Mesenchymal stem cell (in vitro differentiated cells and primary cell): ENCODE data around the gene SPPL3.

Experiments used
- DNase-seq: peaks from one replicate; pipeline ENCODE4 v3.0.0-alpha.2; 2013
- H2AFZ ChIP-seq: one replicate; pipeline ENCODE4 v1.6.1; 2013; ENCODE audit warnings: low read depth, mild to moderate bottlenecking, control low read depth, inconsistent platforms, low read length, moderate library complexity
- H2AK5ac ChIP-seq: 2 replicates; pipeline ENCODE4 v1.6.1; 2013; ENCODE audit warnings: low read length, moderate library complexity, mild to moderate bottlenecking, inconsistent platforms; ENCODE audit not compliant: severe bottlenecking
- H2BK120ac ChIP-seq: one replicate; pipeline ENCODE4 v1.6.1; 2013; ENCODE audit warnings: low read depth, mild to moderate bottlenecking, inconsistent platforms, low read length, moderate library complexity
- H2BK12ac ChIP-seq, 2 experiments: one replicate each; pipeline ENCODE4 v1.6.1; 2013; ENCODE audit warnings: inconsistent platforms in 2 of 2, low read length in 2 of 2, mild to moderate bottlenecking in 2 of 2, moderate library complexity in 2 of 2, control low read depth in 1 of 2
- H2BK15ac ChIP-seq: one replicate; pipeline ENCODE4 v1.6.1; 2013; ENCODE audit warnings: mild to moderate bottlenecking, low read depth, inconsistent platforms; ENCODE audit not compliant: poor library complexity, severe bottlenecking
- H2BK5ac ChIP-seq: 2 replicates; pipeline ENCODE4 v1.6.1; 2013; ENCODE audit warnings: low read depth, mild to moderate bottlenecking, low read length, control low read depth, inconsistent platforms; ENCODE audit not compliant: poor library complexity, severe bottlenecking
- H3K14ac ChIP-seq, 2 experiments: one replicate each; pipeline ENCODE4 v1.6.1; 2013; ENCODE audit warnings: inconsistent platforms in 2 of 2, low read length in 2 of 2, control low read depth in 1 of 2, mild to moderate bottlenecking in 1 of 2, moderate library complexity in 1 of 2
- H3K18ac ChIP-seq, 2 experiments: one replicate each; pipeline ENCODE4 v1.6.1; 2013; ENCODE audit warnings: inconsistent platforms in 2 of 2, low read length in 2 of 2, control low read depth in 1 of 2, low read depth in 1 of 2, mild to moderate bottlenecking in 1 of 2
- H3K23ac ChIP-seq, 2 experiments: one replicate each; pipeline ENCODE4 v1.6.1; 2013; ENCODE audit warnings: inconsistent platforms in 2 of 2, low read length in 2 of 2, mild to moderate bottlenecking in 2 of 2, moderate library complexity in 2 of 2, control low read depth in 1 of 2
- H3K27ac ChIP-seq: 2 replicates; pipeline ENCODE4 v1.5.1; 2013; ENCODE audit warnings: mild to moderate bottlenecking, moderate library complexity, low read length, control low read depth, inconsistent platforms; ENCODE audit not compliant: poor library complexity, severe bottlenecking
- H3K27me3 ChIP-seq, 2 experiments: 2 replicates each; pipeline versions ENCODE4 v1.6.1 to v1.7.0; 2013; ENCODE audit warnings: low read length in 2 of 2, mild to moderate bottlenecking in 2 of 2, moderate library complexity in 2 of 2, control low read depth in 1 of 2, inconsistent platforms in 1 of 2; ENCODE audit not compliant: control insufficient read depth in 1 of 2, insufficient read depth in 1 of 2
- H3K36me3 ChIP-seq, 2 experiments: 2 replicates each; pipeline versions ENCODE4 v1.6.1 to v1.7.0; 2013; ENCODE audit warnings: low read length in 2 of 2, control low read depth in 1 of 2, inconsistent platforms in 1 of 2, low read depth in 1 of 2, mild to moderate bottlenecking in 1 of 2; ENCODE audit not compliant: insufficient read depth in 2 of 2, control insufficient read depth in 1 of 2
- H3K4ac ChIP-seq, 2 experiments: one replicate each; pipeline ENCODE4 v1.6.1; 2013; ENCODE audit warnings: inconsistent platforms in 2 of 2, low read length in 2 of 2, mild to moderate bottlenecking in 2 of 2, moderate library complexity in 2 of 2, control low read depth in 1 of 2, low read depth in 1 of 2
- H3K4me1 ChIP-seq: 2 replicates; pipeline ENCODE4 v1.6.1; 2013; ENCODE audit warnings: low read depth, low read length, control low read depth; ENCODE audit not compliant: control insufficient read depth, insufficient read depth
- H3K4me2 ChIP-seq: 2 replicates; pipeline ENCODE4 v1.6.1; 2013; ENCODE audit warnings: low read length, mild to moderate bottlenecking, inconsistent platforms; ENCODE audit not compliant: poor library complexity, severe bottlenecking
- H3K4me3 ChIP-seq, 2 experiments: 2 replicates each; pipeline versions ENCODE4 v1.5.1 to v1.7.0; 2013; ENCODE audit warnings: low read length in 2 of 2, mild to moderate bottlenecking in 2 of 2, control low read depth in 1 of 2, low read depth in 1 of 2; ENCODE audit not compliant: insufficient read depth in 1 of 2
- H3K79me1 ChIP-seq: replicated peaks from 2 replicates; pipeline ENCODE4 v1.6.1; 2013; ENCODE audit warnings: mild to moderate bottlenecking, control low read depth, low read length, inconsistent platforms; ENCODE audit not compliant: poor library complexity, severe bottlenecking
- H3K9ac ChIP-seq: 2 replicates; pipeline ENCODE4 v1.7.0; 2013; ENCODE audit warnings: mild to moderate bottlenecking, low read length, moderate library complexity
- H3K9me3 ChIP-seq: 2 replicates; pipeline ENCODE4 v1.7.0; 2013; ENCODE audit warnings: mild to moderate bottlenecking, low read length; ENCODE audit not compliant: control insufficient read depth
- H4K8ac ChIP-seq: one replicate; pipeline ENCODE4 v1.6.1; 2013; ENCODE audit warnings: inconsistent platforms, mild to moderate bottlenecking, low read length, moderate library complexity
- H4K91ac ChIP-seq: one replicate; pipeline ENCODE4 v1.6.1; 2013; ENCODE audit warnings: mild to moderate bottlenecking, low read length, inconsistent platforms
- WGBS: methylation state at CpG from one replicate; pipeline ENCODE4 v1.1.7; 2013; ENCODE audit warnings: mixed read lengths; 5-methylcytosine and 5-hydroxymethylcytosine counted together

SPPL3 gene

GRCh38 chr12:120914794-120915193 is 10.6 kb upstream of the SPPL3 start:
- H2BK120ac ChIP-seq = no peak overlapping the region
- H3K18ac ChIP-seq = no peak overlapping the region
- H3K14ac ChIP-seq = no peak overlapping the region
- no peaks in the 10 kb centered on the region for H3K36me3 ChIP-seq
- no peak overlapping the region for H2BK15ac ChIP-seq
- no peak for DNase-seq
- H3K4me1 ChIP-seq = no peaks in the 10 kb centered on the region
- H3K4me2 ChIP-seq = no peak overlapping the region
- no peak overlapping the region for H3K23ac ChIP-seq
- no peak overlapping the region for H3K9ac ChIP-seq
- H2BK5ac ChIP-seq = no peak overlapping the region
- H3K79me1 ChIP-seq = no peaks in the 10 kb centered on the region
- H3K4ac ChIP-seq = no peak overlapping the region
- WGBS = 93% methylated on average over 7 of the region's 7 CpGs
- H2AFZ ChIP-seq = no peak overlapping the region
- no peak overlapping the region for H3K4me3 ChIP-seq
- H3K9me3 ChIP-seq = peaks cover 19% of the 10 kb centered on the region
- no peak overlapping the region for H4K8ac ChIP-seq
- no peak overlapping the region for H2BK12ac ChIP-seq
- no peak overlapping the region for H3K27ac ChIP-seq
- H4K91ac ChIP-seq = no peak overlapping the region
- no peaks in the 10 kb centered on the region for H3K27me3 ChIP-seq
- no peak overlapping the region for H2AK5ac ChIP-seq

GRCh38 chr12:120909633-120910298 is 5.6 kb upstream of the SPPL3 start:
- Histone ChIP-seq H3K4me1 (no peaks in the 10 kb centered on the region), H3K36me3 (no peaks in the 10 kb centered on the region), H2AK5ac (no peak overlapping the region), H4K91ac (no peak overlapping the region), H2BK120ac (no peak overlapping the region), H3K9me3 (no peaks in the 10 kb centered on the region), H2BK5ac (no peak overlapping the region), H3K9ac (no peak overlapping the region), H3K18ac (no peak overlapping the region), H2BK15ac (no peak overlapping the region), H4K8ac (no peak overlapping the region), H3K79me1 (no peaks in the 10 kb centered on the region), H2BK12ac (no peak overlapping the region), H3K27me3 (no peaks in the 10 kb centered on the region), H3K23ac (no peak overlapping the region), H3K4me3 (no peak overlapping the region), H3K27ac (no peak overlapping the region), H2AFZ (no peak overlapping the region), H3K14ac (no peak overlapping the region), H3K4me2 (no peak overlapping the region), H3K4ac (no peak overlapping the region)
- 80% methylated on average over 5 of the region's 5 CpGs for WGBS
- no peak for DNase-seq

GRCh38 chr12:120905856-120906384 is 1.8 kb upstream of the SPPL3 start:
- Histone ChIP-seq H3K14ac (no peak overlapping the region), H4K8ac (no peak overlapping the region), H3K4me2 (no peak overlapping the region), H2BK5ac (no peak overlapping the region), H2AK5ac (no peak overlapping the region), H3K36me3 (no peaks in the 10 kb centered on the region), H2BK12ac (no peak overlapping the region), H2BK120ac (no peak overlapping the region), H3K18ac (no peak overlapping the region), H2BK15ac (no peak overlapping the region), H3K27me3 (no peaks in the 10 kb centered on the region), H3K23ac (no peak overlapping the region), H3K27ac (no peak overlapping the region), H3K4me1 (peaks cover 8% of the 10 kb centered on the region), H3K4me3 (no peak overlapping the region), H3K4ac (no peak overlapping the region), H4K91ac (no peak overlapping the region), H3K9me3 (no peaks in the 10 kb centered on the region), H3K9ac (no peak overlapping the region), H3K79me1 (peaks cover 8% of the 10 kb centered on the region), H2AFZ (no peak overlapping the region)
- no peak for DNase-seq
- WGBS = 94% methylated on average over 5 of the region's 5 CpGs

GRCh38 chr12:120903412-120904196 is 554 bp downstream of the SPPL3 start:
- DNase-seq = peak; percentile 36
- Histone ChIP-seq H3K79me1 (peaks cover 13% of the 10 kb centered on the region), H3K9ac (peak overlapping the region; percentile 87), H3K23ac (peak overlapping the region; percentile 51 to 92), H3K9me3 (no peaks in the 10 kb centered on the region), H3K4me3 (peak overlapping the region; percentile 94 to 98), H3K4me1 (peaks cover 8% of the 10 kb centered on the region), H2BK12ac (peak overlapping the region in 1 of 2 experiments; percentile 39), H3K36me3 (no peaks in the 10 kb centered on the region), H4K8ac (peak overlapping the region; percentile 91), H3K14ac (peak overlapping the region; percentile 94 to 99), H3K18ac (peak overlapping the region; percentile 95 to 96), H3K4me2 (peak overlapping the region; percentile 94), H2BK120ac (peak overlapping the region; percentile 88), H4K91ac (peak overlapping the region; percentile 74), H3K4ac (peak overlapping the region; percentile 67 to 94), H2BK15ac (peak overlapping the region; percentile 86), H2AK5ac (no peak overlapping the region), H3K27me3 (no peaks in the 10 kb centered on the region), H2BK5ac (no peak overlapping the region), H2AFZ (peak overlapping the region; percentile 89), H3K27ac (no peak overlapping the region)
- under 1% methylated on average over 40 of the region's 85 CpGs for WGBS
